ENCODE measurements around the gene ALG12.

DNA sequence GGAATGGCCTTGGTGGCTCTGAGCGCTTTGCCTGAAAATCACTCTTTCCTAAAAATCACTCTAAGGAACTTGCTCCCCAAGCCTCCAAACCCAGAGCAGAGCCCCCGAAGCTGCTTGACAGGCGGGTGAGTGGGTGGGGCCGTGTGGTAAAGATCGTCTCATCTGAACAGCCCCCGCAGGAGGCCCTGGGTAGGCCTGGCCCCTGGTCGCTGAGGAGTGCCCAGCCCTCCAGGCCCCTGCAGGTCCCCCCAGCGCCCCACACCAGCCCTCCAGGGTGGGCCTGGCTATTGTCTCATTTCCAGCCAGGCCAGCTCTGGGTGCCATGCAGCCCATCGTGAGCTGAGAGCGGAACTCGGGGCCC, 25.1 kb upstream of the ALG12 start:
- TF ChIP-seq, protein P1, sequence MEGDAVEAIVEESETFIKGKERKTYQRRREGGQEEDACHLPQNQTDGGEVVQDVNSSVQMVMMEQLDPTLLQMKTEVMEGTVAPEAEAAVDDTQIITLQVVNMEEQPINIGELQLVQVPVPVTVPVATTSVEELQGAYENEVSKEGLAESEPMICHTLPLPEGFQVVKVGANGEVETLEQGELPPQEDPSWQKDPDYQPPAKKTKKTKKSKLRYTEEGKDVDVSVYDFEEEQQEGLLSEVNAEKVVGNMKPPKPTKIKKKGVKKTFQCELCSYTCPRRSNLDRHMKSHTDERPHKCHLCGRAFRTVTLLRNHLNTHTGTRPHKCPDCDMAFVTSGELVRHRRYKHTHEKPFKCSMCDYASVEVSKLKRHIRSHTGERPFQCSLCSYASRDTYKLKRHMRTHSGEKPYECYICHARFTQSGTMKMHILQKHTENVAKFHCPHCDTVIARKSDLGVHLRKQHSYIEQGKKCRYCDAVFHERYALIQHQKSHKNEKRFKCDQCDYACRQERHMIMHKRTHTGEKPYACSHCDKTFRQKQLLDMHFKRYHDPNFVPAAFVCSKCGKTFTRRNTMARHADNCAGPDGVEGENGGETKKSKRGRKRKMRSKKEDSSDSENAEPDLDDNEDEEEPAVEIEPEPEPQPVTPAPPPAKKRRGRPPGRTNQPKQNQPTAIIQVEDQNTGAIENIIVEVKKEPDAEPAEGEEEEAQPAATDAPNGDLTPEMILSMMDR (IDR thresholded peaks at IDR 0.05) = no peak
- TF ChIP-seq POLR2AphosphoS5 (IDR thresholded peaks at IDR 0.05) = no peak
